Gastrocnemius medialis (tissue), 4 donors: ENCODE data around the gene CST4. TPM values are rescaled to one million over a fixed set of nuclear protein-coding genes. Genes with fewer than 3 reads are reported as not detected.
"Not testable (repeated sequence)": the region's sequence is repeated elsewhere in the genome, so short reads cannot be mapped to it uniquely, and the experiment has no call there.

Experiments used
- ATAC-seq, 2 donors: fragments of 150-250 bp; one replicate each; pipeline ENCODE4 v1.9.1; 2016
- DNase-seq, 2 donors: peaks; one replicate each; pipeline ENCODE4 v3.0.0-alpha.2; 2019
- H3K27ac ChIP-seq, 4 donors: fragments of 200-600 bp; sonication (generic); 1 replicate in 1 of 4; 2 replicates in 3 of 4; pipeline ENCODE4 v1.5.1; 2016 to 2018; ENCODE audit warnings: mild to moderate bottlenecking in 2 of 4, moderate library complexity in 1 of 4
- H3K27me3 ChIP-seq, 3 donors: fragments of 200-600 bp; sonication (generic) in 2 of 3; 1 replicate in 1 of 3; 2 replicates in 2 of 3; pipeline versions ENCODE4 v1.5.1 to v1.6.0; 2016 to 2019; ENCODE audit warnings: mild to moderate bottlenecking in 1 of 3, moderate library complexity in 1 of 3
- H3K36me3 ChIP-seq, 2 donors: fragments of 200-600 bp; sonication (generic) in 1 of 2; one replicate each; pipeline ENCODE4 v1.5.1; 2017 to 2018
- H3K4me1 ChIP-seq, 2 donors: fragments of 200-600 bp; sonication (generic) in 1 of 2; one replicate each; pipeline ENCODE4 v1.5.1; 2016 to 2017; ENCODE audit warnings: mild to moderate bottlenecking in 2 of 2
- H3K4me3 ChIP-seq, 4 donors: fragments of 200-600 bp; sonication (generic) in 3 of 4; 1 replicate in 1 of 4; 2 replicates in 3 of 4; pipeline ENCODE4 v1.5.1; 2016 to 2019; ENCODE audit warnings: mild to moderate bottlenecking in 2 of 4
- H3K9me3 ChIP-seq, 3 donors: fragments of 200-600 bp; sonication (generic) in 2 of 3; 1 replicate in 1 of 3; 2 replicates in 2 of 3; pipeline ENCODE4 v1.5.1; 2016 to 2019
- POLR2A ChIP-seq, 2 donors: fragments of 450-650 bp; IDR thresholded peaks; one replicate each; pipeline ENCODE4 v1.6.1; 2017; ENCODE audit warnings: antibody characterized with exemption in 2 of 2, mild to moderate bottlenecking in 2 of 2, moderate library complexity in 2 of 2
- in situ Hi-C, 4 donors: fragments of 200-750 bp; cut with MboI; loops; one replicate each; pipeline versions ENCODE4 v1.15.0 to v1.8.0; 2017; ENCODE audit warnings: low sequenced_read_pairs in 4 of 4
- intact Hi-C: fragments of 100-400 bp; cut with DNase I; formaldehyde crosslinking; loops from one replicate; pipeline ENCODE4 v1.15.1; 2023; ENCODE audit warnings: low total_unique reads
- total RNA-seq, 4 donors: library from RNA; depleted of rRNA; stranded (reverse); fragments of >200 nt; gene quantifications; one replicate each; pipeline versions ENCODE4 v1.1.0 to v1.2.3, GENCODE V29; 2016
- TF ChIP-seq, protein P1 (sequence below), 5 experiments: fragments of 450-650 bp in 3 of 5; fragments of 200-600 bp in 2 of 5; sonication (generic) in 2 of 5; IDR thresholded peaks in 4 of 5; conservative IDR thresholded peaks in 1 of 5; 1 replicate in 4 of 5; 2 replicates in 1 of 5; pipeline ENCODE4 v1.5.1; 2016 to 2019; ENCODE audit warnings: antibody characterized with exemption in 5 of 5, mild to moderate bottlenecking in 3 of 5, moderate library complexity in 3 of 5

CST4 gene
- total RNA-seq, 4 donors from 2014 or later, result not detected

DNA sequence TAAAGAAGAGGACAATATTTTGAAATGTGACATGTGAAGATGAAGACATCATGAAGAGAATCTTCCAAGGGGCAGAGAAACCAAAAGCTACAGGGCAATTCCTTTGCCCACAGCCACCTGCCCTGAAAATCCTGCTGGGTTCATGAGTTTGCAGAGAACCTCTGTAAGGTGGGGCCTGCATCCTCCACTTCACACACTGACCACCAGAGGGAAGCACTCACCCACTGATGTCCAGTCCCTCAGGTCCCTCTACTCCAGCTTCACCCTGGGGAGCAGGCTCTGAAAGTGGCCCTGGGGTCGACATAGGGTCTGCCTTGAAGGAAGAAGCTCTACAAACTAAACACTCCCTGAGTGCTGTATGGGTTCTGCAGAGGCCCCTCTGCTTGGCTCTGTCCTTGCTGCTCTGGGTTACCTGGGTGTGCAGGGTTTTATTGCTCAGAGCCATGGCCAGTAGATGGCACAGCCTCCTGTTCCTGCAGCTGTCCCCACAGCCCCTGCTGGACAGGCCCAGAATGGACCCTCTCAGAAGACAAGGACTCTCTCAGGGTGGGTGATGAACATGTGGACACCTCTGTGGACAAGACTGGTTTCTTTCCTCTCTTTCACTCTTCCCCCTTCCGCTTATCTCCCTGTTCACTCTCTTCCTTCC, 34.9 kb upstream of the CST4 start:
- H3K4me1 ChIP-seq, H3K27me3 ChIP-seq, H3K27ac ChIP-seq, H3K4me3 ChIP-seq, in situ Hi-C loops, H3K36me3 ChIP-seq, intact Hi-C loops, DNase-seq, H3K9me3 ChIP-seq: not testable (repeated sequence)
- peak in 1 of 2 donors; percentile 36 for ATAC-seq
- TF ChIP-seq, protein P1, sequence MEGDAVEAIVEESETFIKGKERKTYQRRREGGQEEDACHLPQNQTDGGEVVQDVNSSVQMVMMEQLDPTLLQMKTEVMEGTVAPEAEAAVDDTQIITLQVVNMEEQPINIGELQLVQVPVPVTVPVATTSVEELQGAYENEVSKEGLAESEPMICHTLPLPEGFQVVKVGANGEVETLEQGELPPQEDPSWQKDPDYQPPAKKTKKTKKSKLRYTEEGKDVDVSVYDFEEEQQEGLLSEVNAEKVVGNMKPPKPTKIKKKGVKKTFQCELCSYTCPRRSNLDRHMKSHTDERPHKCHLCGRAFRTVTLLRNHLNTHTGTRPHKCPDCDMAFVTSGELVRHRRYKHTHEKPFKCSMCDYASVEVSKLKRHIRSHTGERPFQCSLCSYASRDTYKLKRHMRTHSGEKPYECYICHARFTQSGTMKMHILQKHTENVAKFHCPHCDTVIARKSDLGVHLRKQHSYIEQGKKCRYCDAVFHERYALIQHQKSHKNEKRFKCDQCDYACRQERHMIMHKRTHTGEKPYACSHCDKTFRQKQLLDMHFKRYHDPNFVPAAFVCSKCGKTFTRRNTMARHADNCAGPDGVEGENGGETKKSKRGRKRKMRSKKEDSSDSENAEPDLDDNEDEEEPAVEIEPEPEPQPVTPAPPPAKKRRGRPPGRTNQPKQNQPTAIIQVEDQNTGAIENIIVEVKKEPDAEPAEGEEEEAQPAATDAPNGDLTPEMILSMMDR (IDR thresholded peaks at IDR 0.05 in 4 of 5, conservative IDR thresholded peaks at IDR 0.05 in 1 of 5), result peak in 2 of 5 experiments; percentile 31 to 36

DNA sequence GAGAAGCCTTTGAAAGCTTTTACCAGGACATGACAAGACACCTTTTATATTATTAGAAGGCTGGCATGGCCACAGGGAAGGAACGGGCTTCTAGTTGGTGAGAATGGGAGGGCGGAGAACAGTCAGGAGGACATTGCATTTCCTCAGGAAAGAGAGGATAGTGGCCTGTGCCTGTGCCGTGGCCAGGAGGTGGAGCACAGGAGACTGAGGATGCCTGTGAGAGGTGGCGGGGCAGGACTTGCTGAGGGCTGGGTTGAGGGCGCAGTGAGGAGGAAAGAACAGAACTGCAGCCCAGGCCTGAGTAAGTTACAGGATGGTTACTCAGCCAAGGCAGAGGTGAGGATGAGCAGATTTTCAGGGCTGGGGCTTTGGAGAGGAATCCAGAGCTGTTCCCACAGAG, 34.0 kb upstream of the CST4 start:
- H3K4me1 ChIP-seq, H3K27ac ChIP-seq, in situ Hi-C loops, intact Hi-C loops, H3K36me3 ChIP-seq, H3K27me3 ChIP-seq, H3K4me3 ChIP-seq, H3K9me3 ChIP-seq, ATAC-seq, DNase-seq: not testable (repeated sequence)

DNA sequence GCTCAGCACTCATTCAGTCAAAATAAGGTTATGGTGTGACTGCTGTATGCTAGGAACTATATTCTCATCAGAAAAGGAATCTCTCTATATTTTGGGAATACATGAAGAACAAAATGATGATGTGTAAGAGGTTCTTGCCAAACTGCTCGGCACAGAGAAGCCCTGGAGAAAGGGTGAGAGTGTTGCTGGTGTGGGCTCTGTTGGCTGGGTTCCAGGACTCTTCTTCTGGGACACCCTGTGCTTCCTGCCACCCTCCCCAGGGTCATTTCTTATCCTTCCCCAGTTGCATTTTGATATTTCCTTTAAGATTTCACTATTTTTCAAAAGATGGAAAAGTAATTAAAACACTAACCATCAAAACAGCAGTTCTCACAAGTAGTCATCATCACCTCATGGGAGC, 33.1 kb upstream of the CST4 start:
- Histone ChIP-seq H3K36me3 (no peaks in the 10 kb centered on the region), H3K4me1 (no peaks in the 10 kb centered on the region), H3K4me3 (no peak overlapping the region), H3K27ac (no peak overlapping the region), H3K9me3 (no peaks in the 10 kb centered on the region), H3K27me3 (no peaks in the 10 kb centered on the region)
- no peak for ATAC-seq
- no peak for DNase-seq
- TF ChIP-seq POLR2A (IDR thresholded peaks at IDR 0.05), result no peak
- in situ Hi-C loops (no loop called here), intact Hi-C loops (no loop called here)

DNA sequence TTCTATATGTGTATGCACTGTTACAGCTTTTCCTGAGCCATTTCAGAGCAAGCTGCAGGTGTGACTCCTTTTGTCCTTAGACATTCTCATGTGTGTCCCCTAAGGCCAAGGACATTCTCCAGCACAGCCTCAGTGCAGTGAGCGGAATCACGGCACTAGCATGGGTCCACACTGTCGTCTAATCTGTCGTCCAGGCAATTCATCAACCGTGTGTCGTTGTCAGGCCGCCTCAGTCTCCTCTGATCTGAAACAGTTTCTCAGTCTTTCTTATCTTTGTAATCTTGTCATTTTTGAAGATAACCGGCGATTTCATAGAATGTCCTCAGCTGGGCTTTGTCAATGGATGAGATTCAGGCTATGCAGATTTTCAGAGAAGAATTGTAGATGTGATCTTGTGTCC, 30.5 kb upstream of the CST4 start:
- intact Hi-C loops, ATAC-seq, DNase-seq, H3K4me1 ChIP-seq, in situ Hi-C loops, H3K27ac ChIP-seq, H3K27me3 ChIP-seq, H3K4me3 ChIP-seq, H3K36me3 ChIP-seq, H3K9me3 ChIP-seq: not testable (repeated sequence)

DNA sequence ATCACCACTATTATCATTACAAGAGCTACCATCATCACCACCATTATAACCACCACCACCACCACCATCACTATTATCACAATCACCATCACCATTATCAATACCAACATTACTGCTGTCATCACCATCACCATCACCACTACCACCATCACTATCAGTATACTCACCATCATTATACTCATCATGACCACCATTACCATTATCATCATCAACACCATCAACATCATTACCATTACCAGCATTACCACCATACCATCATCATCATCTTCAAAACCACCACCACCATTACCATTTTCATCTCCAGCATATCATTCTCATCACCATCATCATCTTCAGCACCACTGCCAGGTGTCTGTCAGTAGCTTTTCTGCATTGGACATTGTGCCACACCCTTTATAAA, 22.9 kb upstream of the CST4 start:
- ATAC-seq, in situ Hi-C loops, H3K27me3 ChIP-seq, DNase-seq, intact Hi-C loops, H3K9me3 ChIP-seq, H3K27ac ChIP-seq, H3K4me3 ChIP-seq, H3K36me3 ChIP-seq, H3K4me1 ChIP-seq: not testable (repeated sequence)

DNA sequence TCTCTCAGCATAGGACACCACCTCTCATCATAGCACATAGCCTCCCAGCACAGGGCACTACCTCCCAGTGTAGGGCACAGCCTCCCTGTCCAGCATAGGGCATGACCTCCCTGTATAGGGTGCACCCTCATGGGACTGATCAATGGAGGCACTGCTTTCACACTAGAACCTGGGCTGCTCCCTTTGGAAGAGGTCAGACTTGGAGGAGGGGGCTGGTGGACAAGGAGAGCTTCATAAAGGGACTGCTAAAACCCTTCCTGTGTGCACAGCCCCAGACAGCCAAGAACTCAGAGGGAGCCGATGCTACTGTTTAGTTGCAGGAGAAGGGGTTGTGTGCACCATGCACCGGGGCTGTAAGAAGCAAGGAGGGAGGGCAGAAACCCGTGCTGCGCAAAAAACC, 21.9 kb upstream of the CST4 start:
- H3K4me1 ChIP-seq, result no peaks in the 10 kb centered on the region
- no peak for TF ChIP-seq POLR2A (IDR thresholded peaks at IDR 0.05)
- TF ChIP-seq, protein P1 (IDR thresholded peaks at IDR 0.05 in 4 of 5, conservative IDR thresholded peaks at IDR 0.05 in 1 of 5), result no peak
- no peaks in the 10 kb centered on the region for H3K9me3 ChIP-seq
- intact Hi-C loops, result no loop called here
- ATAC-seq (no peak), DNase-seq (no peak)
- in situ Hi-C loops, result no loop called here
- H3K27ac ChIP-seq, result no peak overlapping the region
- no peak overlapping the region for H3K4me3 ChIP-seq
- no peaks in the 10 kb centered on the region for H3K27me3 ChIP-seq
- no peaks in the 10 kb centered on the region for H3K36me3 ChIP-seq

DNA sequence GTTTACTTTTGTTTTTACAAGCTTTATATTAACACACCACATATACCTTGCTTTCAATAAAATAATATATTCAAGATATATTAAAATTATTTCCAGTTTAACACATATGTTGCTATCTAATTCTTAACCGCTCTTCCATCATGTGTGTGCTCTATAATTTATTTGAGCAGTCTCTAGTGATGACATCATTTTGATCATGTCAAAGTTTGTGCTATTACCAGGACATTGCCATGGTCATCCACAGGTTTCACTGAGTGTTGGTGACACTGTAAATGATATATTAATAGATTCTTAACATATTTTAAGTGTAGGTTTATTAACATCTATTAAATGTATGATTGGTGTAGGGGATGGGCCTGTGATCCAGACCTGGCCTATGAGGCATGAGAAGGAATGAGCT, 17.1 kb upstream of the CST4 start:
- Histone ChIP-seq H3K4me1 (no peaks in the 10 kb centered on the region), H3K27ac (no peak overlapping the region), H3K4me3 (no peak overlapping the region), H3K36me3 (no peaks in the 10 kb centered on the region), H3K9me3 (no peaks in the 10 kb centered on the region), H3K27me3 (no peaks in the 10 kb centered on the region)
- intact Hi-C loops, result no loop called here
- in situ Hi-C loops, result no loop called here
- TF ChIP-seq, protein P1 (IDR thresholded peaks at IDR 0.05 in 4 of 5, conservative IDR thresholded peaks at IDR 0.05 in 1 of 5), result no peak
- TF ChIP-seq POLR2A (IDR thresholded peaks at IDR 0.05), result no peak
- DNase-seq (no peak), ATAC-seq (no peak)
